Osteocyte (in vitro differentiated cells): ENCODE data around the gene DDB1. TPM values are rescaled to one million over a fixed set of nuclear protein-coding genes. Genes with fewer than 3 reads are reported as not detected.

ENCODE experiments used
- DNase-seq: peaks from one replicate; pipeline ENCODE4 v3.0.0; 2021; ENCODE audit warnings: mixed read lengths; ENCODE audit not compliant: unreplicated experiment; ENCODE audit errors: extremely low spot score
- H3K27ac Mint-ChIP-seq: one replicate; pipeline ENCODE4 v1.8.0; 2021; ENCODE audit warnings: mild to moderate bottlenecking, mixed read lengths; ENCODE audit not compliant: unreplicated experiment
- H3K27me3 Mint-ChIP-seq: one replicate; pipeline ENCODE4 v1.8.0; 2021; ENCODE audit warnings: mixed read lengths; ENCODE audit not compliant: unreplicated experiment
- H3K36me3 Mint-ChIP-seq: one replicate; pipeline ENCODE4 v1.8.0; 2021; ENCODE audit warnings: mixed read lengths; ENCODE audit not compliant: unreplicated experiment
- H3K4me1 Mint-ChIP-seq: one replicate; pipeline ENCODE4 v1.8.0; 2021; ENCODE audit warnings: mixed read lengths; ENCODE audit not compliant: unreplicated experiment
- H3K4me3 Mint-ChIP-seq: one replicate; pipeline ENCODE4 v1.8.0; 2021; ENCODE audit warnings: mild to moderate bottlenecking, moderate library complexity, mixed read lengths; ENCODE audit not compliant: unreplicated experiment
- H3K9me3 Mint-ChIP-seq: one replicate; pipeline ENCODE4 v1.8.0; 2021; ENCODE audit warnings: mixed read lengths; ENCODE audit not compliant: unreplicated experiment
- total RNA-seq: library from RNA; stranded (reverse); gene quantifications from 2 replicates; pipeline ENCODE4 v1.2.1, GENCODE V29; 2021
- TF ChIP-seq, protein P1 (sequence below): fragments of 200-600 bp; sonication (generic); IDR thresholded peaks from 2 replicates; pipeline ENCODE4 v1.5.0; 2021; ENCODE audit warnings: antibody characterized with exemption, mild to moderate bottlenecking, moderate library complexity

DDB1 gene
- total RNA-seq, 1 donor from 2014 or later, result 266 TPM

DNA sequence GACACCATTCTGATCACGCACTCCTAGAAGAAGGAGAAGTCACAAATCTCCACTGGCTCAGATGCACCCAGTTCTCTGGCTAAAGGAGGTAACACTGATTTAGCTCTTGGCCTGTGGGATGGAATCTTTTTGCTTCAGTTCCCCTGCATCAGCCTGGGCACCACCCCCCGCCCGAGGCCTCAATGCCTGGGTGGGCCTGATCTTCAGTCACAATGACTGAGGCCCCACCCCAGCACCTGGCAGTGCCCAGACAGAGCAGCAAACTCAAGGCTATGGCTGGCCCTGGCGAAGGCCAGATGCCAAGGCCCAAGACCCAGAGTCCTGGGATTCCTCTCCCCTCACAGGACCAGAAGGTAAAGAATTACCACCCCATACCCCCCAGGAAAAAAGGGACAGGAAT, 23.8 kb upstream of the DDB1 start:
- no peaks in the 10 kb centered on the region for H3K9me3 Mint-ChIP-seq
- TF ChIP-seq, protein P1, sequence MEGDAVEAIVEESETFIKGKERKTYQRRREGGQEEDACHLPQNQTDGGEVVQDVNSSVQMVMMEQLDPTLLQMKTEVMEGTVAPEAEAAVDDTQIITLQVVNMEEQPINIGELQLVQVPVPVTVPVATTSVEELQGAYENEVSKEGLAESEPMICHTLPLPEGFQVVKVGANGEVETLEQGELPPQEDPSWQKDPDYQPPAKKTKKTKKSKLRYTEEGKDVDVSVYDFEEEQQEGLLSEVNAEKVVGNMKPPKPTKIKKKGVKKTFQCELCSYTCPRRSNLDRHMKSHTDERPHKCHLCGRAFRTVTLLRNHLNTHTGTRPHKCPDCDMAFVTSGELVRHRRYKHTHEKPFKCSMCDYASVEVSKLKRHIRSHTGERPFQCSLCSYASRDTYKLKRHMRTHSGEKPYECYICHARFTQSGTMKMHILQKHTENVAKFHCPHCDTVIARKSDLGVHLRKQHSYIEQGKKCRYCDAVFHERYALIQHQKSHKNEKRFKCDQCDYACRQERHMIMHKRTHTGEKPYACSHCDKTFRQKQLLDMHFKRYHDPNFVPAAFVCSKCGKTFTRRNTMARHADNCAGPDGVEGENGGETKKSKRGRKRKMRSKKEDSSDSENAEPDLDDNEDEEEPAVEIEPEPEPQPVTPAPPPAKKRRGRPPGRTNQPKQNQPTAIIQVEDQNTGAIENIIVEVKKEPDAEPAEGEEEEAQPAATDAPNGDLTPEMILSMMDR, result no peak
- H3K4me3 Mint-ChIP-seq, result no peak overlapping the region
- no peak overlapping the region for H3K27ac Mint-ChIP-seq
- H3K36me3 Mint-ChIP-seq, result peaks cover 13% of the 10 kb centered on the region
- no peaks in the 10 kb centered on the region for H3K27me3 Mint-ChIP-seq
- H3K4me1 Mint-ChIP-seq, result peaks cover 12% of the 10 kb centered on the region
- no peak for DNase-seq

DNA sequence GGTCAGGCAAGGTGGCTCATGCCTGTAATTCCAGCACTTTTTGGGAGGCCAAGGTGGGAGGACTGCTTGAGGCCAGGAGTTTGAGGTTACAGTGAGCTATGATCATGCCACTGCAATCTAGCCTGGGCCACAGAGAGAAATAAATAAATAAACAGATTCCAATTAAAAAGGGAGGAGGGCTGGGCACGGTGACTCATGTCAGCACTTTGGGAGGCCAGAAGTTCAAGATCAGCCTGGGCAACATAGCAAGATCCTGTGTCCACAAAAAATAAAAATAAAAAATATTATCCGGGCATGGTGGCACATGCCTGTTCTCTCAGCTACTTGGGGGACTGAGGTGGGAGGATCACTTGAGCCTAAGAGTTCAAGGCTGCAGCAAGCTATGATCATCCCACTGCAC, 21.3 kb upstream of the DDB1 start:
- H3K27ac Mint-ChIP-seq, result no peak overlapping the region
- DNase-seq, result no peak
- H3K27me3 Mint-ChIP-seq, result no peaks in the 10 kb centered on the region
- no peak overlapping the region for H3K4me3 Mint-ChIP-seq
- TF ChIP-seq, protein P1, result no peak
- no peaks in the 10 kb centered on the region for H3K4me1 Mint-ChIP-seq
- H3K36me3 Mint-ChIP-seq, result peaks cover 16% of the 10 kb centered on the region
- no peaks in the 10 kb centered on the region for H3K9me3 Mint-ChIP-seq

DNA sequence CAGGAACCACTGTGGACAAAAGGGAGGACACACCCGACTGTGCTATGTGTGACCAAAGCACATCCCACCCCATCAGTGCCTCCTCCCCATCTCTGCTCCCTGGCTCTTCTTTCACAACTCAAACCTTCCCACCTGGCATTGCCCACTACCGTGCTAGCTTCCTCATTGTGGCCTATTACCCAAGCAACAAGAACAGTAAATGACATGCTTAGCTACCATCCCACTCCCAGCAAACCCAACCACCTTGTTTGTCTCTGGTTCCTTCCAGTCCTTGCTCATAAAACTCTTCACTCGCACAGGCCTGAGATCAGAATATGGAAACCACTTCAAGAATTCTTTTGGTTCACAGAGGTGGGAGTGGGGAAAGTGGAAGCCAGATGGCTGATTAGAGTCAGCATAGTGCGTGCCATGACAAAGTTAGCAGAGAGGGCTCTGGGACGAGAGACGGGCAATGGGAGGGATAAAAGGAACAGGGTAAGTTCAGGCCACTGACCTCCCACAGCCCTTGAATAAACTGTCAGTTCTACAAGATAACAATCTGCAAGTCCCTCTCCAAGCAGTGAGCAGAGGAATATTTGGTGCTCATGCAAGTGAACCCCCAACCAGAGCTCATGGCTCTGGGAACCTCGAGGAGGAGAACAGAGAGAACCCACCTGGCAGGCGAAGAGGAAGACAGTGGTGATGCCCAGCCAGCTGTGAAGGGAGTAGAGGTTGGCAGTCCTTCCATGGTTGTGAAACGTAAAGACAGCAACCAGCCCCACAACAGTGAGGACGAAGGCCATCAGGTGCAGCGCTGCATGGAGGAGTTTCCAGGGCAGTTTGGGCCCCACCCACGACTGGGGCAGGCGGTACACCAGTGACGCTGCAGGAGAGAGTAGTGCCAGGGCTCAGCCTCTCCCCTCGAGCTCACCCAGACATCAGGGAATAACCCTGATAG, 20.5 kb upstream of the DDB1 start:
- DNase-seq, result no peak
- Mint-ChIP-seq H3K27ac (no peak overlapping the region), H3K36me3 (peaks cover 16% of the 10 kb centered on the region), H3K27me3 (no peaks in the 10 kb centered on the region), H3K4me3 (no peak overlapping the region), H3K4me1 (no peaks in the 10 kb centered on the region), H3K9me3 (no peaks in the 10 kb centered on the region)
- TF ChIP-seq, protein P1, result no peak

DNA sequence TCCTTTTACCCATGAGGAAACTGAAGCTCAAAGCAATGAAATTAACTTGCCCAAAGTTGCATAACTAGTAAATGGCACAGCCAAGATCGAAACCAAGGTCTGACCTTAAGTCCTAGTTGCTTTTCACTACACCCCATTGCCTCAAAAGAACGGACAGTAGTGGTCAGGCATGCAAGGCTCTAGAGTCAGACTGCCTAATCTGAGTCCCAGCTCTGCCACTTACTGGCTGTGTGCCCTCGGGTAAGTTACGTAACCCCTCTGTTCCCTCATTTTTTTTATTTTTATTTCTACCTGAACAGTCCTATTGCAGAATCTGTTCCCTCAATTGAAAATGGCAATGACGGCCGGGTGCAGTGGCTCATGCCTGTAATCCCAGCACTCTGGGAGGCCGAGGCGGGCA, 19.1 kb upstream of the DDB1 start:
- Mint-ChIP-seq H3K9me3 (no peaks in the 10 kb centered on the region), H3K4me1 (no peaks in the 10 kb centered on the region), H3K36me3 (peaks cover 16% of the 10 kb centered on the region), H3K27me3 (no peaks in the 10 kb centered on the region), H3K4me3 (no peak overlapping the region), H3K27ac (no peak overlapping the region)
- DNase-seq, result no peak
- TF ChIP-seq, protein P1, result no peak

DNA sequence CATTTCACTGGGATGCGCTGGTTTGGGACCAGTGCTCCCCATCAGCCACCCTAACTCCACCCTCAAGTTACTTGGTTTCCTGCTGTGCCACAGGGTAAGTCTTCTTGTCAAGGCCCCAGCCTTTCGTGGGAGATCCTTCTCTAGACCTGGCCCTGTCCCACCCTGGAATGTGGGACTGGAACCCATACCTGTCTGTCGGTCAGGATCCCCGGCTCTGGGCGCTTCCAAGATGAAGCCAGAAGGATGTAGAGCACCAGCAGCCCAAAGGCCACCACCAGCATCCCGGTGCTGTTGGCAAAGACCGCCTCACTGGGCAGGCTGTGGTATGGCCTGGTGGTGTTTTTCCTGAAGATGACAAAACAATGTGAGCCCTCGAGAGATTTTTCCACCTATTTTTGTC, 17.9 kb upstream of the DDB1 start:
- DNase-seq, result no peak
- peaks cover 16% of the 10 kb centered on the region for H3K36me3 Mint-ChIP-seq
- H3K4me1 Mint-ChIP-seq, result no peaks in the 10 kb centered on the region
- TF ChIP-seq, protein P1, result no peak
- no peak overlapping the region for H3K27ac Mint-ChIP-seq
- no peaks in the 10 kb centered on the region for H3K9me3 Mint-ChIP-seq
- H3K27me3 Mint-ChIP-seq, result no peaks in the 10 kb centered on the region
- H3K4me3 Mint-ChIP-seq, result no peak overlapping the region
